ENCODE results near the gene SSBP4. TPM values are rescaled to one million over a fixed set of nuclear protein-coding genes. Genes with fewer than 3 reads are reported as not detected.

SSBP4 gene
- total and polyA plus RNA-seq, 2 donors (not counting 1 experiment from before 2014, with no cell fraction given): 37.0 to 64.2 TPM

- peaks cover 35% of the 10 kb centered on the region for H3K27me3 Mint-ChIP-seq
- Histone ChIP-seq H2AFZ (ENCODE audit: insufficient read depth, low read depth, low read length, poor library complexity, severe bottlenecking) (no peak overlapping the region), H3K9ac (ENCODE audit: low read length) (peak overlapping the region; percentile 39), H3K4me1 (ENCODE audit: control insufficient read depth in 2 of 2, insufficient read depth in 2 of 2, low read length in 2 of 2) (peaks cover 70 to 75% of the 10 kb centered on the region in 2 donors), H3K27ac (ENCODE audit: low read length in 2 of 2) (no peak overlapping the region), H3K4me3 (ENCODE audit: control extremely low read depth in 1 of 5, extremely low read depth in 1 of 5, insufficient read depth in 1 of 5, low read depth in 2 of 5, low read length in 4 of 5) (peak overlapping the region in 2 of 5 experiments; percentile 32 to 67), H3K27me3 (replicated peaks in 1 of 4; ENCODE audit: control extremely low read depth in 1 of 4, control insufficient read depth in 3 of 4, insufficient read depth in 4 of 4, low read length in 3 of 4) (peaks cover 0 to 54% (median 32%) of the 10 kb centered on the region in 4 experiments), H3K79me2 (ENCODE audit: control insufficient read depth, insufficient read depth, low read length) (peaks cover 19% of the 10 kb centered on the region), H4K20me1 (ENCODE audit: control insufficient read depth, insufficient read depth, low read length, poor library complexity, severe bottlenecking) (peaks cover 43% of the 10 kb centered on the region), H3K9me3 (ENCODE audit: control extremely low read depth in 1 of 3, control insufficient read depth in 2 of 3, insufficient read depth in 1 of 3, low read length in 2 of 3) (peaks cover 0 to 28% (median 0%) of the 10 kb centered on the region in 3 donors), H3K4me2 (replicated peaks; ENCODE audit: low read depth, low read length, poor library complexity, severe bottlenecking) (peak overlapping the region; percentile 97), H3K36me3 (replicated peaks in 1 of 2; ENCODE audit: control extremely low read depth in 1 of 2, control insufficient read depth in 1 of 2, extremely low read depth in 1 of 2, insufficient read depth in 2 of 2, low read length in 1 of 2) (no peaks in the 10 kb centered on the region)
- 7% methylated on average over 24 of the region's 30 CpGs for WGBS (ENCODE audit: insufficient coverage)
- ChIA-PET CTCF (interaction anchor here (1.0 to 9.3 kb wide), 8 partner anchors 8 to 138 kb away, joined by 3 to 196 read pairs (median 8); partner anchors contain the start of genes GDF15 and LSM4), POLR2A (interaction anchor here (0.5 to 1.1 kb wide), 3 partner anchors 11 to 1326 kb away, joined by 3 to 7 read pairs (median 6); partner anchors contain the start of gene LRRC25)
- H3K4me3 Mint-ChIP-seq: peak overlapping the region; percentile 85
- no peak overlapping the region for H3K27ac Mint-ChIP-seq
- intact Hi-C loops (cut with micrococcal nuclease): no loop called here
- TF ChIP-seq CTCF (IDR thresholded peaks at IDR 0.05): no peak
- no peak for TF ChIP-seq EZH2 (IDR thresholded peaks at IDR 0.05; ENCODE audit: borderline replicate concordance, insufficient read depth, low read depth, low read length, poor library complexity, severe bottlenecking)
- H3K9me3 Mint-ChIP-seq (ENCODE audit: insufficient read depth): no peaks in the 10 kb centered on the region
- peak; percentile 56 for DNase-seq
- H3K4me1 Mint-ChIP-seq: peaks cover 65% of the 10 kb centered on the region
- ATAC-seq (ENCODE audit: low read depth): no peak
Observed at GRCh38 chr19:18418029-18418482, 1.1 kb upstream of the SSBP4 start.
